Astrocyte of the spinal cord (primary cell): ENCODE measurements around the gene NOVA2.

Experiments used
- DNase-seq: peaks from one replicate; pipeline ENCODE4 v3.0.0; 2011; ENCODE audit warnings: low read depth, low spot score
- H3K4me3 ChIP-seq: 2 replicates; pipeline ENCODE4 v1.5.1; 2011; ENCODE audit warnings: low read depth, mild to moderate bottlenecking, low read length, moderate library complexity
- CTCF ChIP-seq: IDR thresholded peaks from 2 replicates; pipeline ENCODE4 v1.5.1; 2012; ENCODE audit warnings: low read depth, mild to moderate bottlenecking, low read length, inconsistent platforms
- in situ Hi-C: cut with HindIII; loops from 2 replicates; pipeline ENCODE4 v1.10.0; 2017; ENCODE audit warnings: low sequenced_read_pairs

The NOVA2 gene

GRCh38 chr19:45972947-45973540 lies 621 bp downstream of the NOVA2 start:
- DNase-seq, result no peak
- no peak for TF ChIP-seq CTCF
- in situ Hi-C loops, result no loop called here
- peak overlapping the region; percentile 24 for H3K4me3 ChIP-seq

GRCh38 chr19:45972081-45972946 lies 1.4 kb downstream of the NOVA2 start:
- in situ Hi-C loops, result no loop called here
- peak overlapping the region; percentile 12 for H3K4me3 ChIP-seq
- DNase-seq, result no peak
- TF ChIP-seq CTCF, result no peak

GRCh38 chr19:45971260-45971902 lies 2.3 kb downstream of the NOVA2 start:
- in situ Hi-C loops, result no loop called here
- TF ChIP-seq CTCF, result no peak
- no peak for DNase-seq
- no peak overlapping the region for H3K4me3 ChIP-seq

GRCh38 chr19:45969676-45970075 lies 4.0 kb downstream of the NOVA2 start:
- no peak for DNase-seq
- in situ Hi-C loops, result no loop called here
- TF ChIP-seq CTCF, result no peak
- H3K4me3 ChIP-seq, result no peak overlapping the region

GRCh38 chr19:45968626-45969025 lies 5.0 kb downstream of the NOVA2 start:
- no peak for DNase-seq
- in situ Hi-C loops, result no loop called here
- TF ChIP-seq CTCF, result no peak

GRCh38 chr19:45967246-45967645 lies 6.4 kb downstream of the NOVA2 start:
- DNase-seq, result no peak
- in situ Hi-C loops, result no loop called here
- no peak overlapping the region for H3K4me3 ChIP-seq
- TF ChIP-seq CTCF, result no peak

More at GRCh38 chr19:45968626-45969025, 5.0 kb downstream of the NOVA2 start:
- no peak overlapping the region for H3K4me3 ChIP-seq
